Mucosa of descending colon (tissue), 3 donors: Measurements from ENCODE around the gene NPAS2. TPM values are rescaled to one million over a fixed set of nuclear protein-coding genes. Genes with fewer than 3 reads are reported as not detected.

Source experiments
- ATAC-seq: fragments of 200-7000 bp; cut with Tn5 transposase; one replicate; pipeline ENCODE4 v1.9.1; 2020; ENCODE audit warnings: mild to moderate bottlenecking, moderate library complexity
- DNase-seq, 3 donors: peaks; one replicate each; pipeline ENCODE4 v3.0.0-alpha.2; 2020
- H3K36me3 ChIP-seq: fragments of 200-600 bp; one replicate; pipeline ENCODE4 v1.8.0; 2021; ENCODE audit warnings: low read depth, mild to moderate bottlenecking
- H3K4me1 ChIP-seq: fragments of 200-600 bp; one replicate; pipeline ENCODE4 v1.8.0; 2021; ENCODE audit warnings: low read depth, mild to moderate bottlenecking
- H3K4me3 ChIP-seq: fragments of 200-600 bp; one replicate; pipeline ENCODE4 v1.8.0; 2021; ENCODE audit warnings: mild to moderate bottlenecking
- H3K9me3 ChIP-seq: fragments of 200-600 bp; one replicate; pipeline ENCODE4 v1.8.0; 2021; ENCODE audit warnings: mild to moderate bottlenecking
- intact Hi-C, 2 donors: fragments of 100-400 bp; cut with DNase I in 1 of 2; cut with micrococcal nuclease in 1 of 2; formaldehyde crosslinking; loops; one replicate each; pipeline versions ENCODE4 v1.11.0 to v1.11.1; 2022; cut with DNase I, micrococcal nuclease
- total RNA-seq, 3 donors: library from RNA; stranded (reverse); fragmentation: NEBNext Ultra II Directional in 2 of 3; extraction: Animal tissue kit (Norgen Biotek cat#: 25700) in 2 of 3; gene quantifications; one replicate each; pipeline versions ENCODE4 v1.2.1 to v1.2.4, GENCODE V29; 2021 to 2023
- TF ChIP-seq, protein P1 (sequence below): fragments of 200-600 bp; IDR thresholded peaks from one replicate; pipeline ENCODE4 v1.8.0; 2022; ENCODE audit warnings: antibody characterized with exemption, mild to moderate bottlenecking
- donor health status: DM: no; HTN: no; CAD: no; lungs with moderate emphysema.
- donor health status: DM: no; HTN: no; CAD: no.
- donor health status: DM: no; HTN: yes; CAD: no.

The NPAS2 gene
- total RNA-seq, 3 donors from 2014 or later, result 42.5 to 53.1 (median 46.5) TPM

DNA sequence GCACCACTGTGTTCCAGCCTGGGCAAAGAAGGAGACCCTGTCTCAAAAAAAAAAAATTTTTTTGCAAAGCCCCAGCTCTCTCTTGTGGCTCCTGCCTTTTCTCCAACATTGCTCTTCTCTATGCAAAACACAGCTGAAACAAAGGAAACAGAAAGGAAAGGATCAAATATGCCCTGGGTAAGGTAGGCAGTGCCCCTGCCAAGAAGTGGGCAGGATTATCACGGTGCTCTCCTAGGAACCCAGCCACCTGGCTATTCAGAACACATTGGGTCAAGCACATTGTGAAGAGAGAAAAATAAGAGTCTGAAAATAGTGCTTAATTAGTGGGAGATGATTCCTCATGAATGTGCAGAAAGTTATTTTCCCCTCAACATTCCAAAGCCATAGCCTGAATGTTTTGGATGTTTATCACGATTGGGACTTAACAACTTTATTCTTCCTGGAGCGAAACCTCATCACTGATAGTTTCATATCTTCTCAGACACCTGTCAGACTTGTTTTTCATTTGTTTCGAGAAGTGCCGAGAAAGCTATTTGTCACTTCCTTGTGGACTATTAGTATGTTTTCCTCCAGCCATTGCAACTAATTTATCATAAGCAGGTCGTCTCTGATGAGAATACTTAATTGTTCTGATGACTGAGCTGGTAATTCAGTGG, 139.4 kb downstream of the NPAS2 start:
- ATAC-seq, result no peak
- Histone ChIP-seq H3K9me3 (no peaks in the 10 kb centered on the region), H3K4me3 (no peak overlapping the region), H3K36me3 (no peaks in the 10 kb centered on the region), H3K4me1 (no peaks in the 10 kb centered on the region)
- TF ChIP-seq, protein P1, sequence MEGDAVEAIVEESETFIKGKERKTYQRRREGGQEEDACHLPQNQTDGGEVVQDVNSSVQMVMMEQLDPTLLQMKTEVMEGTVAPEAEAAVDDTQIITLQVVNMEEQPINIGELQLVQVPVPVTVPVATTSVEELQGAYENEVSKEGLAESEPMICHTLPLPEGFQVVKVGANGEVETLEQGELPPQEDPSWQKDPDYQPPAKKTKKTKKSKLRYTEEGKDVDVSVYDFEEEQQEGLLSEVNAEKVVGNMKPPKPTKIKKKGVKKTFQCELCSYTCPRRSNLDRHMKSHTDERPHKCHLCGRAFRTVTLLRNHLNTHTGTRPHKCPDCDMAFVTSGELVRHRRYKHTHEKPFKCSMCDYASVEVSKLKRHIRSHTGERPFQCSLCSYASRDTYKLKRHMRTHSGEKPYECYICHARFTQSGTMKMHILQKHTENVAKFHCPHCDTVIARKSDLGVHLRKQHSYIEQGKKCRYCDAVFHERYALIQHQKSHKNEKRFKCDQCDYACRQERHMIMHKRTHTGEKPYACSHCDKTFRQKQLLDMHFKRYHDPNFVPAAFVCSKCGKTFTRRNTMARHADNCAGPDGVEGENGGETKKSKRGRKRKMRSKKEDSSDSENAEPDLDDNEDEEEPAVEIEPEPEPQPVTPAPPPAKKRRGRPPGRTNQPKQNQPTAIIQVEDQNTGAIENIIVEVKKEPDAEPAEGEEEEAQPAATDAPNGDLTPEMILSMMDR, result no peak
- intact Hi-C loops, result no loop called here
- no peak for DNase-seq

DNA sequence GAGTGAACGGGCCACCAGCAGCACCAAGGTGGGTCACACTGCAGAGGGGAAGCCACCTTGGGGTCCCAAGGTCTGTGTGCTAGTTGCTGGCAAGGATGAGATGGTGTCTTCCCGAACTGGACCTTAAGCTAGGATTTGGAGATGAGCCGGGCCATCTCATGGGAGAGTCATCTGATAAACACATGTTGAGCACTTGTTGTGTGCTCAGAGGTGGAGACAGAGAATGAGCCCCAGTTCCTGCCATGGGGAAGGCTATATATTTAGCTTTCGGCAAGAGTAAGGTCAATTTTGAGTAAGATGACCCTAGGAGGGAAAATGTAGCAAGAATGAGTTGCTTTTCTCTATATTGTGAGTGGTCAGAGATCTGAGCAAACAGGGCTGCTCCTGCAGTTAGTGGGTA, 140.7 kb downstream of the NPAS2 start:
- DNase-seq (no peak), ATAC-seq (no peak)
- Histone ChIP-seq H3K4me3 (no peak overlapping the region), H3K36me3 (no peaks in the 10 kb centered on the region), H3K9me3 (no peaks in the 10 kb centered on the region), H3K4me1 (no peaks in the 10 kb centered on the region)
- intact Hi-C loops, result no loop called here
- TF ChIP-seq, protein P1, result no peak

DNA sequence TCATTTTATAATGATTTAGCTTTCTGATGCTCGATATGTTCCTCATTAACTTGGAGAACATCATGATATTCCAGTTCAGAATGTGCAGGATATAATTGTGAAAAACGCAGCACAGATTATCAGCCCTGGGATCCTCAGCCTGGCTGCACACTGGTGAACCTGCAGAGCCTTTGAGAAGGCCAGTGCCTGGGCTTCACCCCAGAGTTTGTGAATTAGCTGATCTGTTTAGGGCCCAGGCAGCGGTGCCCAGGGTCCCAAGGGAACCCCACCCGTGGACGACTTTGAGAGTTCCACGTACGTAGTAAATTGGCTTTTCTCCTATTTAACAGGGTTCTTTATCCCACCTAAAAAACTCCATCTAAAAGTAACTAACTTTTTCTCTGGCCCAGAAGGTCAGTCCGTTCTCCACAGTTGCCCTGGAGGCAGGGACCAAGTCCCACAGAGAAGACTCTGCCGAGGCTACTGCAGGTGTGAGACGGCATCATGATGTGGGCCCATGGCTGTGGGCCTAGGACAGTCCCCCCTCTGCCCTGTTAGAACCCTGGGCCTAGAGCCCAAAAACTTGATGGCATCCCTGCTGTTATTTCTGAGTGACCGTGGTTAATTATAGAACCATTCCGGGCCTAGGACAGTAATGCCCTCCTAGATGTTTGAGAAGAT, 142.6 kb downstream of the NPAS2 start:
- no peak for DNase-seq

DNA sequence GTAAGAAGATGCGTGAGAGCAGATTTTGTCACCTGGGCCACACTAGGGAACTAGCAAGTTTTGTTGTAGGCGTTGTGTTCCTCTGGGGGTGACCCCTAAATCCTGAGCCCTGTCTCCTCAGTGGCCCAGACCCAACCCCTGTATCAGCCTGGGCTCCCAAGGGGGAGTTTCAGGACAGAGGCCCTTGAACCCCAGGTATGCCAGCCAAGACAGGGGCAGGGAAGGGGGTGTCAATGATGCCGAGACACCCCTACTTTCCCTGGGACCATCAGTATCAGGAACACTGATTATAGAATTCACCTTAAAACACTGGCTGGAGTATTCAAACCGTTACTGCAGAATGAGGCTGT, 143.1 kb downstream of the NPAS2 start:
- ATAC-seq, result no peak
- Histone ChIP-seq H3K9me3 (no peaks in the 10 kb centered on the region), H3K4me1 (no peaks in the 10 kb centered on the region), H3K4me3 (no peak overlapping the region), H3K36me3 (no peaks in the 10 kb centered on the region)
- intact Hi-C loops, result no loop called here
- TF ChIP-seq, protein P1, result no peak
- no peak for DNase-seq

More for the DNA sequence above, 142.6 kb downstream of the NPAS2 start:
- intact Hi-C loops, result no loop called here
- Histone ChIP-seq H3K4me3 (no peak overlapping the region), H3K36me3 (no peaks in the 10 kb centered on the region), H3K9me3 (no peaks in the 10 kb centered on the region), H3K4me1 (no peaks in the 10 kb centered on the region)
- TF ChIP-seq, protein P1, result no peak
- no peak for ATAC-seq

DNA sequence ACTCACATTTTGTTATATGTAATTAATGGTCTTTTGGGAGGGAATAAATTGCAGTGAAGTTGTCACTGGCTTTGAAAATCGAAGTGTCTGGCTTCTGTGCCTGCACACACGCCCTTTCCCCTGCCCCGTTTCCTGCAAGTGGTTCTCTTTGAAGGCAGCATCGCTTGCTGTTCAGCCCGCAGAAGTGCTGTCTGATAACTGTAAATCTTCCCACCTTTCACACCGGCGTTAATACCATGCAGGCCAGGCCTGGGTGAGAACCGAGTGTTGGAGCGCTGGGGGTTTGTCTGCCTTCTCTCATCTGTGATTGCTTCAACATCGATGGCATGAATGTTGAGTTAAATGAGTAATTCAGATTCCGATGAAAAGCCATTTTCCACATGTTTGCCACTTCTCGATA, 144.3 kb downstream of the NPAS2 start:
- no peak overlapping the region for H3K4me3 ChIP-seq
- ATAC-seq (no peak), DNase-seq (no peak)

More for the DNA sequence above, 144.3 kb downstream of the NPAS2 start:
- H3K36me3 ChIP-seq, result no peaks in the 10 kb centered on the region
- TF ChIP-seq, protein P1, result no peak
- H3K4me1 ChIP-seq, result no peaks in the 10 kb centered on the region
- intact Hi-C loops, result no loop called here
- H3K9me3 ChIP-seq, result no peaks in the 10 kb centered on the region
